ENCODE data around the gene CDKN1B.
"Not testable (repeated sequence)": the region's sequence is repeated elsewhere in the genome, so short reads cannot be mapped to it uniquely, and the experiment has no call there.

The CDKN1B gene

DNA sequence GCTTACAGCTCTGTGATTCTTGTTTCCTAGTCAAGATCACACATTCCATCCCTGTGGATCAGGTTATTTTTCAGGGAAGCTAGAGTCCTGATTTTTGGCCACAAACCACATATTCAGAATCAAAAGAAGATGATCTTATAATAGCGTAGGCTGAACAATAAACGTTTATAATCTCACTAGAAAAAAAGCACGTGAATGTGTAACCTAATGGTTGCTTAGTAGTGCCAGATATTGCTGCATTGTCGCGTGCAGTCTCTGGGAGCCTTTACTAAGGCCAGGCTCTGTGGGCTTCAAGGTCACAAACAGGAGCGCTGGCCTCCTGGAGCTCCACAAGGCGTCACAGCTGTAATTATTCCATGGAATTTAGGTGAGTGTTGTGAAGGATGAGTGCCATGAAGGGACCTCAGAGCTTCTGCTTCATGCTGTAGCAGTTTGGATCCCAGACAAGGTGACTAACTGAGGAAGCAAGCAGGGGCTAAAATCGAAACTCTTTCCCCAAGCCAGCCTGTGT lies 17.4 kb downstream of the CDKN1B start:
- DNase-seq (ENCODE audit: low read depth in 1 of 2, low spot score in 1 of 2), result no peak
- in situ Hi-C loops (cut with HindIII; ENCODE audit: low pct_unique_long_range_greater_than_20kb, low sequenced_read_pairs), result no loop called here
- no peak for TF ChIP-seq JUND (IDR thresholded peaks at IDR 0.05; ENCODE audit: low read depth)

DNA sequence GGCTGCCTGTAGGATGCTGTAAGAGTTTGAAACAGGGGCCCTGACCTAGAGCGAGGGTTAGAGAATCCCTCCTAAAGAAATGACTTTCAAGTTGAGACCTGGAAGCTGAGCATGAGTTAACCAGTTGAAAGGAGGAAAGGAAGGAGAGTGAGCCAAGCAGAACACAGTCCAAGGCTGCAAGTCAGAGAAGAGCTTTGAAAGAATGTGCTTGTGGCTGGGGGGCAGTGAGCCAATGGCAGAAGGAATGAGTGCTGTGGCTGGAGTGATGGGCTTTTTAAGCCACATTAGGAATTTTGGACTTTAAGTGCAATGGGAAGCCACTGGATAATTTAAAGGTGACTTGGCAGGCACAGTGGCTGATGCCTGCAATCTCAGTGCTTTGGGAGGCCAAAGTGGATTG lies 18.1 kb downstream of the CDKN1B start:
- in situ Hi-C loops (cut with HindIII; ENCODE audit: low pct_unique_long_range_greater_than_20kb, low sequenced_read_pairs), result no loop called here
- no peak for DNase-seq (ENCODE audit: low read depth in 1 of 2, low spot score in 1 of 2)
- no peak for TF ChIP-seq JUND (IDR thresholded peaks at IDR 0.05; ENCODE audit: low read depth)

DNA sequence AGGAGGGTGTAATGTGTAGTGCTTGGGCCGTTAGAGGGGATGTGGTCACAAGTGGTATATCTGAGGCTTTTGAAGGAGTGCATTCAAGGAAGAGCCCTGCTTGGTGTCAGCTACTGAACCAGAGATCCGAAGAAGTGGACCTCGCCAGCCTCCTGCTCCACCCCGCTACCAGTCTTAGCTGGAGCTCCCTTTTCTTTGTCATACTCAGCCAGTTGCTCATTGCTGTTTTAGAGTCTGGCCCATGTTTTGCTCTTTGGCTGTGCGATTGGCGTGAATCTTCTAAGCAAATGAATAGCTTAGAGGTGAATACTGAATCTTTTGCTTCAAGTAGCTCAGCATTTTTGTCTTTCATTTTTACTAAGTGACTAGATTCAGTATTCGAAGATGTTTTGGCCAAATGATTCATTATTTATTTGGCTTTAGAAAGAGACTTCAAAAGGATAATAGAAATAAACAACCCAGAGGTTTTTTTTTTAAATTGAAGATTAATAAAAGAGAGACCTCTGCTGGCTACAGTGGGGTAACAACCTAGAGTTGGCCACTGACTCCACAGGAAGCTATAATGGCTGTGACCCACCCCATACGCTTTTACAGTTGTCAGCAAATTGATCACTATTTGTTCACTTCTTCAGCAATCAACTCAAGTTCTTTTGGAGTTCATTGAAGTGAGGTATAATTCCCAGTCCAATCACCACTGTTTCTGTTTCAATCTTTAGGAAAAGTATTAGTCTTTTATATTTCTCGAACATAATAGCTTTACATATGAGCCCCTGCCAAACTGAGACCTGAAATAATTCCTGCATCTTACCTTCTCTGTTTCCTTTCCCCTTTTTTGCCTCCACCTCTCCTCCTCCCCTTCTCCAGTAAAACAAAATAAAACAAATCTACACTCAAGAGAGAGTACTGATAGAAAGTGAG lies 19.9 kb downstream of the CDKN1B start:
- in situ Hi-C loops (cut with HindIII; ENCODE audit: low pct_unique_long_range_greater_than_20kb, low sequenced_read_pairs), result no loop called here
- TF ChIP-seq JUND (IDR thresholded peaks at IDR 0.05; ENCODE audit: low read depth), result no peak
- no peak for DNase-seq (ENCODE audit: low read depth in 1 of 2, low spot score in 1 of 2)

DNA sequence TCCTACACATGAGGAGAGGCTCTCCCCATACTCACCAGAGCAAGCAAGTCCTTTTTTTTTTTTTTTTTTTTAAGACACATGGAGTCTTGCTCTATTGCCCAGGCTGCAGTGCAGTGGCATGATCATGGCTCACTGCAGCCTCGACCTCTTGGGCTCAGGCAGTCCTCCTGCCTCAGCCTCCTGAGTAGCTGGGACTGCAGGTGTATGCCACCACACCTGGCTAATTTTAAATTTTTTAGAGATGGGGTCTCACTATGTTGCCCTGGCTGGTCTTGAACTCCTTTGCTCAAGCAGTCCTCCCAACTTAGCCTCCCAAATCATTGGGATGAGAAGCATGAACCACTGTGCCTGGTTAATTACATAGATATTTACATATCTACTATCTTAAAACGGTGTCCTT lies 21.0 kb downstream of the CDKN1B start:
- in situ Hi-C loops (cut with HindIII; ENCODE audit: low pct_unique_long_range_greater_than_20kb, low sequenced_read_pairs); DNase-seq (ENCODE audit: low read depth in 1 of 2, low spot score in 1 of 2): not testable (repeated sequence)

DNA sequence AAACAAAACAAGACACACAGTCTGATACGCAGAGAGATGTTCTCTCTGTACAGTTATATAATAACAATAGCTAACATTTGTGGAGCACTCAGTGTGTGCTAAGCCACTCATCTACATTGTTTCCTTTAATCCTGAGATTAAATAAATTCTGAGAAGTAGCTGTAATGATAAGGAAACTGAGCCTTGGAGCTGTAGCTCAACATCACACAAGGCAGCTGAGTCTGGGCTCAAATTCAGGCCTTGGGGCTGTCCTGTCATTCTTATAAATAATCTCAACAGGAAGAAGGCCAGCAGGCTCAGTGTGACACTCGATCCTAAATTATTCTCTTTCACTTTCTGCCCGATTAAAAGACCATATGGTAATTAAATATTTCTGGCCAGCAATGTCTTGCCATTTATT lies 24.5 kb downstream of the CDKN1B start:
- in situ Hi-C loops (cut with HindIII; ENCODE audit: low pct_unique_long_range_greater_than_20kb, low sequenced_read_pairs), result no loop called here
- no peak for DNase-seq (ENCODE audit: low read depth in 1 of 2, low spot score in 1 of 2)
- TF ChIP-seq JUND (IDR thresholded peaks at IDR 0.05; ENCODE audit: low read depth), result no peak

DNA sequence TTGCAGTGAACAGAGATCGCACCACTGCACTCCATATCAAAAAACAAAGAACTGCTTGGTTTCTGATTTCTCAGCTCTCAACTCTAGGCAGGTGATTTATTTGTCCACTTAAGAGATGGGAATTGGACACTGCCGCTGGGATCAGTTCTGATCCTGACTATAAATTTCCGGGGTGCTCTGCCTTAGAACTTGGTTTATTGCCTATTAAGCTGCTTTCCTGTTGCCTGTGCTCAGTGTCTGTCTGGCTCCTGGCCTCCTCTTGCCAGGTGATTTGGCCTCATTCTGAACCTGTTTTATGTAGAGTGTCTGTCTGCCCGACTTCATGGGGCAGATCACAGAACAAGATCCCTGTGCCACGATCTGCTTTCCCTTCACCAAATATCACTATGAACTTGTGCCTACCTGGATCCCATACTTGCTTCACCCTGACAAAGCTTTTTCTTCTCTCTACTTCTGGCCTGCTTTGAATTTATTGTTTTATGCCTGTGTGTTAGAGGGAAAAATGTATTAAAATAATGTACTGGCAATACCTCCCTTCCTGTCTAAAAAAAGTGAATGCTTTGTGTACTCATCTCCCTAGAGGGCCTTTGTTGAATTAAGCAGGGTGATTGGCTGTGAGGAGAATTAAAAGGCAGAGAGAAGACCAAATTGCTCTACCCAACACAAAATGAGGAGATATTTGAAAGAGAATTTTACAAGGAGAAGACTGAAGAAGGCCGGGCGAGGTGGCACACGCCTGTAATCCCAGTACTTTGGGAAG lies 27.6 kb downstream of the CDKN1B start:
- in situ Hi-C loops (cut with HindIII; ENCODE audit: low pct_unique_long_range_greater_than_20kb, low sequenced_read_pairs), result no loop called here
- no peak for DNase-seq (ENCODE audit: low read depth in 1 of 2, low spot score in 1 of 2)
- no peak for TF ChIP-seq JUND (IDR thresholded peaks at IDR 0.05; ENCODE audit: low read depth)

DNA sequence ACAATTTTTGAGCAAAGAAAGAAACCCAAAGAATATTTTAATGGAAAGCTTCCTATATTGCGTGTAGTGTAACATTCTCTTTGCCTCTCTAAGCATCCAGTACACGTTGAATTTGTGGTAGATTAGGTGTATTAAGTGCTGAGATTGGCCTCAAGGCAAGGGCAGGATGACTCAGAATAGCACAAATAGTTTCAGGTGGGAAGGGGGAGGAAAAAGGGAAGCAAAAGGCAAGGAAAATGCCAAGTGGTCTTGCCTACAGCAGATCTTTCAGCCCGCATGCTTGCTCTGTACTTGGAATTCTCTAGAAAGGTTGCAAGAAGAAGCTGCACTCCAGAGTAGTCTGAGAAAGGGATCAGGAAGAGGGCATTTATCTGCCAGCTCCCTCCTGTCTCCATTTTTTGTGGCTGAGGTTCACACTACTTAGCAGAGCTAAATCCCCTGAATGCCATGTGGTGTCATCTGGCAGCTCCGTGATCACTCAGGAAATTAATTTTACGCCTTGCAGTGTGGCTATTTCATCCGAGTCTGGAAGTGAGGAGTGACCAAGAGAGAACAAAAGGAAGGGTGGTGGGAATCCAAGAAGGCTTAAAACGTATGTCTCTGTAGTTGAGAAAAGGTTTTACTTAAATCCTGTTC lies 28.5 kb downstream of the CDKN1B start:
- in situ Hi-C loops (cut with HindIII; ENCODE audit: low pct_unique_long_range_greater_than_20kb, low sequenced_read_pairs), result no loop called here
- no peak for TF ChIP-seq JUND (IDR thresholded peaks at IDR 0.05; ENCODE audit: low read depth)
- no peak for DNase-seq (ENCODE audit: low read depth in 1 of 2, low spot score in 1 of 2)

DNA sequence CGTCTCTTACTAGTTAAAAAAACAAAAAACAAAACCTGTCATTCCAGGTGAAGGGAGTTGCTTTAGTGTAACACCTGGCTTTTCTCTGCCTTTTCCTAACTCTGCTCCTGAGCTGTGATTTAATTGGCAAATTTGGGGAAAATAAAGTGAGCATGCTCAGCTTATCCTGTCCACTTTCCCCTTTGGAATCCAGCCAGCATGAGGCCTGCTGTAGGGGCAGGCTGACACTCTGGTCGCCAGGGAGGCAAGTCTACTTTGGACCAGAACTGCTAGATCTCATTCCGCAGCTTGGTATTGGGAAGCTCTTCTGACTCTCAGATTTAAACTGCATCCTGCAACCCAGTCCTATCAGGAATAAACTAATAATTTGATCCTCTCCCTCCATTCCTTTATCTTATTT lies 30.1 kb downstream of the CDKN1B start:
- no peak for DNase-seq (ENCODE audit: low read depth in 1 of 2, low spot score in 1 of 2)
- in situ Hi-C loops (cut with HindIII; ENCODE audit: low pct_unique_long_range_greater_than_20kb, low sequenced_read_pairs), result no loop called here

DNA sequence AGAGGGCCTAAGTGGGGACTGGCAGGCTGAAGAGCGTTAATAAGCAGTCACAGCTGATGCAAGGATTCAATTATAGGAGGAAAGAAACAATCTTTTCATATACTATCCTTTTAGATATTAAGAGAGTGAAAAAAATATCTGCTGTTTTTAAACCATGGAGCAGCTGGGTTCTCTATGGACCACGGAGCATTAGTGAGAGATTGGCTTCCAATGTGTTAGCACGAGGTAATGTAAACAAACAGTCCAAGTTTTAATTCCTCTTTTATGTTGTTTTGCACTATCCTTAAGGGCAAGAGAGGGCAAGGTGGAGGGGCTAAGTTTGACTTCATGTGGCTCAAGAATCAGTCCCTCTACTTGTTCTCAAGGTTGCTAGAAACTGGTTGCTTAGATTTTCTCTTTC lies 30.9 kb downstream of the CDKN1B start:
- no peak for TF ChIP-seq JUND (IDR thresholded peaks at IDR 0.05; ENCODE audit: low read depth)
- in situ Hi-C loops (cut with HindIII; ENCODE audit: low pct_unique_long_range_greater_than_20kb, low sequenced_read_pairs), result no loop called here
- no peak for DNase-seq (ENCODE audit: low read depth in 1 of 2, low spot score in 1 of 2)

More for the DNA sequence above, 30.1 kb downstream of the CDKN1B start:
- no peak for TF ChIP-seq JUND (IDR thresholded peaks at IDR 0.05; ENCODE audit: low read depth)

DNA sequence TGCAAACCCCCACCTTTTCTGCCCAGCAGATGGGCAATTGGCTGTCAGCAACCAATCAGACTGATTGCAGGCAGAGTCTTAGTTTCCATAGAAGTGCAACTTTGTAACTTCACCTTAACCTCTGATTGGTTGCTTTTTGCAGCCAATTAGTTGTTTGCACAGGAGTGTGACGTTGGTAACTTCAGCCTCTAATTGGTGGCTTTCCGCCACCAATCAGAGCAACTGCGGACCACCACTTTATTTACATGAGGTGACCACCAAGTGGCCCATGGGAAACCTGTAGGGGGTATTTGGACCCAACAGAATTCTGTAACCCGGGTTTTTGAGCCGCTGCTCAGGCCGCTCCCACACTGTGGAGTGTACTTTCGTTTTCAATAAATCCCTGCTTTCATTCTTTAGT lies 32.3 kb downstream of the CDKN1B start:
- in situ Hi-C loops (cut with HindIII; ENCODE audit: low pct_unique_long_range_greater_than_20kb, low sequenced_read_pairs), result no loop called here
- DNase-seq (ENCODE audit: low read depth in 1 of 2, low spot score in 1 of 2), result no peak
- no peak for TF ChIP-seq JUND (IDR thresholded peaks at IDR 0.05; ENCODE audit: low read depth)

DNA sequence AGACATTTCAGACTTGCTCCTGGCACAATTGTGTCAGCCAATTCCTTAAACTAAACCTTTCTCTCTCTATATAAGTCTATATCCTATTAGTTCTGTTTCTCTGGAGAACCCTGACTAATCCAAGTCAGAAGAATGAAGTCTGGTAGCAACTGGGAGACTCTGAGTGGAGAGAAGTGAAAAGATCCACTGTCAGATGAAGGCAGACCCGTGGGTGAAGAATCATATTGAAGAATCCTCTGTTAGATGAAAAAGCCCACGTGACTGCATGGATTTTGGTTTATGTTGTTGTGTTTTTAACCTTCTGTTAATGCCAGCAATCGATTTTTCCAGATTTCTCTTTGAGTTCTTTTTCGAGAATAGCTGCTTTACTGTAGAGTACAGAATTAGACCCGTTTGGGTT lies 38.8 kb downstream of the CDKN1B start:
- in situ Hi-C loops (cut with HindIII; ENCODE audit: low pct_unique_long_range_greater_than_20kb, low sequenced_read_pairs), result no loop called here
- no peak for TF ChIP-seq JUND (IDR thresholded peaks at IDR 0.05; ENCODE audit: low read depth)
- DNase-seq (ENCODE audit: low read depth in 1 of 2, low spot score in 1 of 2), result no peak

DNA sequence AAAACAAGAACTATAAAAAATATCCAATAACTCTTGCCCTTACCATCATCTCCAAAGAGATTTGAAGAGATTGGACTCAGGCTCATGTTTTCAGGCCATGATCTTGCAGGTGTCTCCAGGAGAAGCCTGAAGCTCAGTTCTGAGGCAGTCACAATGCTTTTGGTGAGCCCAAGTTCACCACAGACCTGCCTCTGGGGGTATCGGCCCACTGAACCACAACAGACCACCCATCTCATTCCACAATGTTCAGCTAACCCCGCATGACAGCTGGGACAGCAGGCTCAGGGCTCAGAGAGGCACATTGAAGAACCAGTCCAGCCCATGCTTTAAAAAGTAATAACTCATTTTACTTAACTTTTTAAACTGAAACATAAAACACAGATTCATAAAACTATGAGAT lies 40.0 kb downstream of the CDKN1B start:
- in situ Hi-C loops (cut with HindIII; ENCODE audit: low pct_unique_long_range_greater_than_20kb, low sequenced_read_pairs), result no loop called here
- TF ChIP-seq JUND (IDR thresholded peaks at IDR 0.05; ENCODE audit: low read depth), result no peak
- no peak for DNase-seq (ENCODE audit: low read depth in 1 of 2, low spot score in 1 of 2)
